GM18507 (cell line): ENCODE data around the gene ARSH.
"Not testable (repeated sequence)": the region's sequence is repeated elsewhere in the genome, so short reads cannot be mapped to it uniquely, and the experiment has no call there.

Source experiments
- DNase-seq: peaks from one replicate; pipeline ENCODE4 v3.0.0; 2011; ENCODE audit warnings: low read depth; ENCODE audit not compliant: insufficient read length; ENCODE audit errors: extremely low spot score
- FAIRE-seq: peaks from 2 replicates; lab custom pipeline; 2011; peaks lifted over from hg19 to GRCh38; lab: Jason Lieb, UNC

ARSH gene, protein sequence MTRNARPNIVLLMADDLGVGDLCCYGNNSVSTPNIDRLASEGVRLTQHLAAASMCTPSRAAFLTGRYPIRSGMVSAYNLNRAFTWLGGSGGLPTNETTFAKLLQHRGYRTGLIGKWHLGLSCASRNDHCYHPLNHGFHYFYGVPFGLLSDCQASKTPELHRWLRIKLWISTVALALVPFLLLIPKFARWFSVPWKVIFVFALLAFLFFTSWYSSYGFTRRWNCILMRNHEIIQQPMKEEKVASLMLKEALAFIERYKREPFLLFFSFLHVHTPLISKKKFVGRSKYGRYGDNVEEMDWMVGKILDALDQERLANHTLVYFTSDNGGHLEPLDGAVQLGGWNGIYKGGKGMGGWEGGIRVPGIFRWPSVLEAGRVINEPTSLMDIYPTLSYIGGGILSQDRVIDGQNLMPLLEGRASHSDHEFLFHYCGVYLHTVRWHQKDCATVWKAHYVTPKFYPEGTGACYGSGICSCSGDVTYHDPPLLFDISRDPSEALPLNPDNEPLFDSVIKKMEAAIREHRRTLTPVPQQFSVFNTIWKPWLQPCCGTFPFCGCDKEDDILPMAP

DNA sequence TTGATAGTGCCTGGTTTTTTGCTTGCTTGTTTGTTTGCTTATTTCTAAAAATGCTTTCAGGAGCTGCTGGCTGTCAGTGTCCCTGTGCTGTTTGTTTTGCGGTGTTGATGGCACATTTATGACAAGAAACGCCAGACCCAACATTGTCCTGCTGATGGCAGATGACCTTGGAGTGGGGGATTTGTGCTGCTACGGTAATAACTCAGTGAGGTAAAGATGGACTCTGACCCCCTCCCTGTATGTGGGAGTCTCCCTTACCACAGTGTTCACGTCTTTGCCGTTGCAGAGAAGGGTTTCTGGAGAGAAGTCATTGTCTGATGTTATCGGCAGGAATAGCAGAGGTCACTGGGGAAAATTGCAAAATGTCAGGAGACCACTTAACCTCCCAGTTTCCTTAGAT is at the start of gene ARSH:
TSS of gene ARSH (plus strand) at position 52 of the 400 bp plus-strand sequence. CDS start at position 119, 67 bp downstream.
- FAIRE-seq (no peak), DNase-seq (no peak)

DNA sequence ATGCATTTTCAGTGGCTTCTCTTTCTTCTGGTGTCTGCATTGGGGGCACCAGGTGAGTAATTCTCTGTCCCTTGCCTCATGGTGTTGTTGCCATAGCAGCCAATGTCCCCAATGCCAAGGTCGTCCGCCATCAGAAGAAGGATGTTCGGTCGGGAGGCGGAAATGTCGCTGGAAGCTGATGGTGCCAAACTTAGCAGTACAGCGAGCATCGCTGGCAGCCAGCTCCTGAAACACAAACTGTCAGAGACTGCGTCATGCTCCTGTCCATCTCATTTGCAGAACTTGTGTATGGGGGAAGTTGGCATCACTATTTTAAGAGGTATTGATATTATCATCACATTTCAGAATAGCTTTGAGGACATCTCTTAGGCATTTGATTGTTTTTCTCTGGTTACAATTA is 48.1 kb upstream of the ARSH start:
- DNase-seq (no peak), FAIRE-seq (no peak)

DNA sequence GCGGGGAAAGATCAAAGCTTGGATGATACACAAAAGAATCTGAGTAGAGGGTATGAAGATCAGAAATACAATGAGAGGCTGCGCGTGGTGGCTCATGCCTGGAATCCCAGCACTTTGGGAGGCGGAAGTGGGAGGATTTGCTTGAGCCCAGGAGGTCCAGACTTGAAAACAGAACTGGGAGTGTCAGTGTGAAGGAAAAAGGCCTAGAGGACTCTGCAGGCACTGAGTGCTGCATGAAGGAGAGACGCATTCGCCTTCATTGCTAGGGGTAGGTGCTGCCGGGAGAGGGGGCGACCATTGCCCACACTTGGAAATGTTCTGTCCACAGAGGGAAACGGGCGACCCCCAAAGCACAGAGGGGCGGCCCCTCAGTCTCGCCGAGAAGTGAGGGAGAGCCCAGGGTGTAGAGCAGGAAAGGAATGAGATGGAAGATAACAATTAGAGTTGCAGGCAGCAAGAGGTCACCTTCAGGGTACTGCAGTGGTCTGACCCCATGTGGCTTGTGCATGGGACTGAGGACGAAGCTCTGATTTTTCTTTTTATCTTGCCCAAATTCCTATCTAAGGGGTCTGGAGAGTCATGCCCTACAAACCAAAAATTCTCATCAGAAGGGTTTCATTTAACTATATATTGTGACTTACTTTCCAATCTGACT is 45.4 kb upstream of the ARSH start:
- DNase-seq (no peak), FAIRE-seq (no peak)

DNA sequence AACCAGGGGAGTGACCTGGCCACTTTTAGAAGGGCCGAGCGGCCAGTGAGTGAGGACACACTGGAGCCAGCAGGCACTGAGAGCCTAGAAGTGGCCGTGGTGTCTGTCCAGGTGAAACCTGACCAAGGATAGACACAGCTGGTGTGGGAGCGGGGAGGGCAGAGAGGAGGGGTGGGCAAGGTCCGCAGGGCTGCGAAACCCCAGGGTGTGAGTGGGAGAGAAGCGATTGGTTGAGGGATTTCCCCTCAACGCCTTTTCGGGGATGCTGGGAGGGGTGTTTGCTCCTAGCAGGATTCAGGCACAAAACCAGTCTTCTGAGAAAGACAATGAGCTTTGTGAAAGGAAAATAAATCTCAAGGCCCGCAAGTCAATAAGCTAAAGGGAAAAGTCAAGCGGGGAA is 44.0 kb upstream of the ARSH start:
- no peak for FAIRE-seq
- no peak for DNase-seq

DNA sequence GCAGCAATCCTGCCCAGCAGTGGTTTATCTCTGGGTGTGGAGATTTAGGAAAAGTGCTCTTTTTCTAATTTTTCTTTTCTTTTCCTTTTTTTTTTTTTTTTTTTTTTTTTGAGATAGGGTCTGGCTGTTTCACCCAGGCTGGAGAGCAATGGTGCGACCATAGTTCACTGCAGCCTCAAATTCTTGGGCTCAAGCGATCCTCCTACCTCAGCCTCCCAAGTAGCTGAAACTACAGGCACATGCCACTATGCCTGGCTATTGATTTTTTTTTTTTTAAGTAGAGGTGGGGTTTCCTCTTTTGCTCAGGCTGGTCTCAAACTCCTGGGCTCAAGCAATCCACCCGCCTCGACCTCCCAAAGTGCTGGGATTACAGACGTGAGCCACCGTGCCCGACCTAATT is 42.9 kb upstream of the ARSH start:
- FAIRE-seq, DNase-seq: not testable (repeated sequence)

DNA sequence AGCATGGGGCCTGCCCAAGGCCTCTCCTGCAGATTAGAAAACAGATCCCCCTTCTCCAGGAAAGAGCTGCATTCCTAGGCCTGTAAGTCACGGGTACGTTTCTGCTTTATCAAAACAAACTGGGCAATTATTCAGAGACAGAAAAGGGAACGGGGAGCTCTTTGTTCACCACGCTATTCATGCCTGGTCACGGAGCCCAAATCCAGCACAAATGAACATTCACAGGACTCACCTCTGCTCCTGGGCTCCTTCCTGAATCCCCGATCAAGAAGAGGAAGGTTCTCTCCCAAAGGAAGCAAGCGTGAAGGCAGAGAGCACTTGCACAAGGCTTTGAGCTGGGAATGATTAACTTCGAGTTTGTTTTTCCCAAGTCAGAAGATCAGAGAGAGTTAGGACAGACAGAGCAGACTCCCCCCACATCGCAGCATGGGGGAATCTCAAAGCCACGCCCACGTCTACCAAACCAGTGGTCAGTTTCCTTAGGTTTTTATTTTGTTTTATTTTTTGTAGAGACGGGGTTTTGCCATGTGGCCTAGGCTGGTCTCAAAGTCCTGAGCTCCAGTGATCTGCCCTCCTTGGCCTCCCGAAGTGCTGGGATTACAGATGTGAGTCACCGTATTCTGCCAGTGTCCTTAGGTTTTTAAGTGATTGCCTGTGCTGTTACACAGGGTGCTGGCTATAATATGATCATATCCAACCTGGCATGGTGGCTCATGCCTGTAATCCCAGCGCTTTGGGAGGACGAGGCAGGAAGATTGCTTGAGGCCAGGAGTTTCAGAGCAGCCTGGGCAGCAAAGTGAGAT is 42.2 kb upstream of the ARSH start:
- not testable (repeated sequence) for DNase-seq

DNA sequence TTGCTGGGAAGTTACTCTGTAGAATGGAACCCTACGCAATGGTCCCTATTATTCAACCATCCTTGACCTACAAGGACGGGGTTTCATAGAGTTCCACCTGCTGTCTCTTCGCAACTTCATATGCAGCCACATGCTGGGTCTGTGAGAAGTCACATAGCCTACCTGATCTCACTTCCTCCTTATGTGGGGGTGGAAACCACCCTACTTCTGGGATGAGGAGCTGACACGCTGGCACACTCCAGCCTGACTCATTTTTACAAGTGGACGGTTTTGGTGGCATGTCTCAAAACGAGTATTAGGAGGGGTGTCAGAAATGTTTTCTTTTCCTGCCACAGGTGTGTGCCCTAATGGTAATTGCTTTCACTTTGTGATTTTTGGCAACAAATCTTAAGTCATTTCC is 40.4 kb upstream of the ARSH start:
- DNase-seq (no peak), FAIRE-seq (no peak)

More for the DNA sequence above, 42.2 kb upstream of the ARSH start:
- not testable (repeated sequence) for FAIRE-seq

DNA sequence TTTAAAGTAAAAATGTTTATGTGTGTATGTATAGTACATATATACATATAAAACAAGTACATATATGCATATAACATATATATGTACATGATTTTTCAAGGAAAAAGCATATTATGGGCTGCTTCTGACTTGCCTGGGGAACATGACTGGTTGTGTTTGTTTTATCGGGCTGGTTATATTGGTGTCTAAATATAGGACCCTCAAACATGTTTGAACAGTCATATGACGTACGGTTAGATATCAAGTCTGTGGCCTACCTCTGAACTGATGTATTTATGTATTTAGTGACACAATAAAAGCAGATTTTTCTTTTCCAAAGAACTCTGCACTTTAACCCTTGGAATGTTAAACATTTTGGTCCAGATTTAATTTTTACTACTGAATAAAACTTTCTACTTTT is 39.3 kb upstream of the ARSH start:
- FAIRE-seq (no peak), DNase-seq (no peak)

DNA sequence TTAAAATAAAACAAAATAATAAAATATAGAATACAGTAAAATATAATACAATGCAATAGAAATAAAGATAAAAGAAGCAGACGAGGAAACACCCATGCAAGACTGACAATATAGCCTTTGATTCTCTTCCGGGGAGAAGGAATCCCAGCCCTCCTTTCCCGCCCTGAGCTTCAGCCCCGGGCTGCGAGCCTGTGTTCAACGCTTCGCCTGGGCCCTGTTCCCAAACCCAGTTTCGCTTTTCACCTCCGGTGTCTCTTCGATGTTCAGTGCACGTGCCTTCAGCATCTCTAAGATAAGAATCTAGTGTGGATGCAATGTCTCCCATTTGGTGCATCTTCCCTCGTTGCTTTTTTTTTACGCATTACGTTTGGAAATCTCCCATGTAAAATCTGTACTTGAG is 38.8 kb upstream of the ARSH start:
- FAIRE-seq, result no peak
- DNase-seq, result no peak

DNA sequence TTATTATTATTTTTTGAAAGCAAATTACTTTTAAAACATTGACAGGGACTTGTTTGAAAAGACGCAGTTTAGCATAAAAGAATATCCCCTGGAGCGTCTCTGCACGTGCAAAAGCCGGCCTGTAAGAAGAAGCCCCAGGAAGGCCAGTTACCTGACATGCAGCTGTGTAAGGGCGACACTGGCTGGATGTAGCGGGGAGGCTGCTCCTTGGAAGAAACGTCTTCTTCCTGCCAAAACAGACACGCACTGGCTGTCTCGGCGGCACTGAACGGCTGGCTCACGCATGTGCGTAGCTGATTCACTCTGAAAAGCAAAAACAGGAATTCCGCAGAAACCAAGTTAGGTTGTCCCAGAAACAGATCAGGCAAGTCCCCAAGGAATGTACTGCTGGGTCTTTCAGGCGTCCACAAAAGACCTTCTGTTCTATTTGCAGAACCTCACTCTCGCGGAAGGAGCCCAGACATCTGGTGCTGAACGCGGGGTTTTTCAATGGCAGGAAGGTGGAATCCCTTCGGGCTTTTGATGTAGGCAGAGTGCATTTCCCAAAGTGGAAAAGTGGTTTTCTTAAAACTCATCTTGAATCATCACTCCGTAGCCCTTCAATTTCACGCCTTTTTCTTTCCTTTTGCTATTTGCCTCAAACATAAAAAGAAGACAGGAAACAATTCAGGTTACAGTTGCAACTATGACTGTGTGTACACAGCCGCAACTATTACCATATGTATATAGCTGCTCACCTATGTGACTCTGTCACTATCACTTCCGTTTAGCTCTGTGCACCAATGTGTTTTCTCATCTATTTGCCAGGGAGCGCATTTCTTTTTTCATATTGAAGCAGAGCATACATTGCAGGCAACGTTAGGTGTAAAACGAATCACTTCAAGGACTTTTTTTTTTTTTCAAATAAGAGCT is 38.1 kb upstream of the ARSH start:
- DNase-seq (no peak), FAIRE-seq (no peak)

DNA sequence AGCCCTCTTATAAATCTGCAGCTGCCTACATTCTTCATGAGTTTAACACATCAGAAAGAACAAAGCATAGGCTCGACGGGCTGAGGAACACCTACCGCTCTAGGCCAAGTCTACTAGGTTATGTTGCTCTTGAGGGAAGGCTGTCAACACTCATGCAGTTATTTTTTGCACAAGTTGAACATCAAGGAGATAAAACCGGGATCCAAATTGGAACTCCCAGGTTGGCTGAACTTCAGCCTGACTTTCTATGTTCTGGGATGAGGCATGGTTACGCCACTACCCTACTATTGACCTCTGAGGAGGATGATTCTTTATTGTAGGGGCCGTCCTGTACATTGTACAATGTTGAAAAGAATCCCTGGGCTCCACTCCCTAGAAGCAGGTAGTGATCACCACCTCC is 37.3 kb upstream of the ARSH start:
- DNase-seq (no peak), FAIRE-seq (no peak)

DNA sequence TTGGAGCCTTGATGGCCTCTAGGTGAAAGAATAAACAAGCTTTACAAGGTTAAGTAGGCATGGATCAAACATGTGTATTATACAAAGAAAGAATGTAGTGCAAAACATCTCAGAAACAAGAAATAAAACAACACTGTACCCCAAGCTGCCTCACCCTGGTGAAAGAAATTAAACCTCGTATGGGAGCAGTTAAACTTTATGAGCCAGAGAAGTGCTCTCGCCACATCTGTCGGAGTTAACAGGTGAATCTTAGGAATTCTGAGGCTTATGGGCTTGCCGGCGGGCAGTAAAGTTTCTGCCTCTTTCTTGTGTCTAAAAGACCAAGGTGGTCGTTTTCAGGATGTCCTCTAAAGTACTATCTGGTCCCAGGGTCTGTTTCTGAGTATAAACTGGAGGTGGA is 34.0 kb upstream of the ARSH start:
- FAIRE-seq (no peak), DNase-seq (no peak)

DNA sequence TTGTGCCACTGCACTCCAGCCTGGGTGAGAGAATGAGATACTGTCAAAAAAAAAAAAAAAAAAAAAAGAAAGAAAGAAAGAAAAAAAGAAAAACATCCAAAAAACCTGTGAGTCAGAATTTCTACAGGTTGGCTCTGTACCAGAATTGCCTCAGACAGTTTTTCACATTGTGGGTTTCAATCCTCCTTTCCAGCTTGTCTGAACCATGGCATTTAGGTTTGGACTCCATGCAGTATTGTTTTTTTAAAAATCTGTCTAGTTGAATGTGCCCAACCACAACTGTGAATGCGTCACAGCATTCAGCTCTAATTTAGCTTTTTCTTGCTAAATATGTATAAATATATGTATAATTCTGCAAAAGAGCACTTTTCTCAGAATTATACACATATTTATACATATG is 31.4 kb upstream of the ARSH start:
- FAIRE-seq (no peak), DNase-seq (no peak)

DNA sequence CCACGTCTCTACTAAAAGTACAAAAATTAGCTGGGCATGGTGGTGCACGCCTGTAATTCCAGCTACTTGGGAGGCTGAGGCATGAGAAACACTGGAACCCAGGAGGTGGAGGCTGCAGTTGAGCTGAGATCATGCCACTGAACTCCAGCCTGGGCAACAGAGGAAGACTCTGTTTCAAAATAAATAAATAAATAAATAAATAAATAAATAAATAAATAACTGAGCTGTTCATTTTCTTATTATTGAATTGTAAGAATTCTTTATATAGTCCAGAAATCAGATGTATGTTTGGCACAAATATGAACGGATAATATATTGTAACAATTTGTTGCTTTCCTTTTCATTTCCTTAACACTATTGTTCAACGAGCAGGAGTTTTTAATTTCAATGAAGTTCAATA is 27.7 kb upstream of the ARSH start:
- FAIRE-seq, result not testable (repeated sequence)

DNA sequence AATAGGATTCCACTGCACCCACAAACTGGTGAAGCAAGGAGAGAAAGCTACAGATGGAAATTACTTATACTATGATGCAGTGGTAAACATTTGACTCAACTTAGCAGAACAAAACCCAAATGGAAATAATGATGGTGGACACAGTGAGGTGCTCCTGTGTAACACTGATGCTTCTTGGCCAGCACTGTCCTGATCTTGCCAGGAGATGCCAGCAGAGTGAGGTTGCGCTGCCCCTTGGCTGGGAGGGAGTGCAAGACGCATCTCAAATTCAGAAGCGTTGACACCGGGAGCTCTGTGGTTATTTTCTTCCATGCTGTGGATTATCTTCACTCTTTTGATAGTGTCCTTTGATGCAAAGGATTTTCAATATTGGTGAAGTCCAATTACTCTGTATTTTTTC is 22.0 kb upstream of the ARSH start:
- no peak for FAIRE-seq

More for the DNA sequence above, 27.7 kb upstream of the ARSH start:
- not testable (repeated sequence) for DNase-seq

DNA sequence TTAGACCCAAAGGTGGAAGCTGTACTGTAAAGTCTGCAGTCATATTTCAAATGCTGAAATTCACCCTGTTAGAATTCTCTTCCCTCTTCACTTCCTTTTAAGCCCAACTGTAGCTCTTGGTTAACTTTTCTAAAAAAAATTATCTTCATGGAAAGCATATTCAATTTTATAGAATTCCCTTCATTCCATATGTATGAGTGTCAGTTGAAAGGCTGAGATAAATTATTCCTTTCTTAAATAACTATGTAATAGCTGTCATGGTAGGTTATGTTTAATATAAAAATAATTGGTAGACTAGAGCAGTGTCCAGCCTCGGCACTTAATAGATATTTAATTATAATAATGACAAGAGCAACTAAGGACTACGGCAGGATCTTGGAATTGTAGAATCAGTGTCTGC is 16.8 kb upstream of the ARSH start:
- DNase-seq, result no peak
- no peak for FAIRE-seq

More for the DNA sequence above, 22.0 kb upstream of the ARSH start:
- DNase-seq, result no peak

DNA sequence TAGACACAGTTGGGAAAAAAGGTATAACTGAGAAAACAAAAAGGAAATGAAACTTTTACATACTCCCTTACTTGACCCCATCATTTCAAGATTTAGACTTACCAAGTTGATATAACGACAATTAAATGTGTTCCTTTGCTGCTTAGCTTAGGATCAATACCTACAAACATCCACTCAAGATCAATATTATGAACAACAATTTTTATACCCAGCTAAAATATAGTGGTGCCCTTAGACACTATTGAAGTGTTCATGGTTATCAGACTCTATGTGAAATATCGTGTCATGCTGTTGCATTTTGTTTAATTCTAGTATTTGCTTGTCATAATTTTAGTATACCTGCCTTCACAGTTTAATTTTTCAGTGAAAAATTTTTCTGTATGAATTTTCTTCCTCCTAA is 4.2 kb downstream of the ARSH start:
- DNase-seq (no peak), FAIRE-seq (no peak)

DNA sequence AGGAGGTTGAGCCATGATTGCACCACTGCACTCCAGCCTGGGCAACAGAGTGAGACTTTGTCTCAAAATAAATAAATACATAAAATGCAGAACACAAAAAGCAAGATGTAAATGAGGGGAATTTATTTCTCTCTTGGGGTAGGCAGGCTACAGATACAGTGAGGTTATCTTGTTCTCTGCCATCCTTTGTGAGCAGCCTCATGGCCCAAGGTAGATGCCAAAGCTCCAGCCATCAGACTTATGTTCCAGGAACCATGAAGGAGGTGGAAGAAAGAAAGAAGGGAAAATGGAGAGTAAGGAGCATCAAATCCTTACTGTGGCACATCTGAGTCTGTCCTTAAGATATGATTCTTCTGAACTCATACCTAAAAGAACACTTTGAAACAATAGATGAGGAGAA is 11.1 kb downstream of the ARSH start:
- FAIRE-seq (no peak), DNase-seq (no peak)

DNA sequence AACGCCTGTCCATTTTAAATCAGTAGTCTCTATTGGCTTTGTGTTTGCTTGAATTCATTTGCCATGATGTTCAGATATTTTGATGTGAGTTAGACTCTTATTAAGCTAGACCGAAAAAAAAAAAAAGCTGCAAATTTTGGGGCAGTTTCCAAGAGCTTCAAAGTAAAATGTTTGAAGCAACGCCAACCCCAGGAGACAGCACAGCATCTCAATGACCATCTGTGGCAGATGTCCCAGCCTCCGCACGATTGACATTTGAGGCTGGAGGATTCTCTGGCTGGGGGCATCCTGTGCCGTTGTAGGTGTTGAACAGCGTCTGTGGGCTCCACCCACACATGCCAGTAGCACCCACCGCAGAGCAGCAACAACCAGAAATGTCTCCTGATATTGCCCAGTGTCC is 17.8 kb downstream of the ARSH start:
- DNase-seq, result no peak

More for the DNA sequence above, 17.8 kb downstream of the ARSH start:
- no peak for FAIRE-seq
